Thoracic aorta (tissue), 2 donors: ENCODE data around the gene CREBRF. TPM values are rescaled to one million over a fixed set of nuclear protein-coding genes. Genes with fewer than 3 reads are reported as not detected.
"Not testable (repeated sequence)": the region's sequence is repeated elsewhere in the genome, so short reads cannot be mapped to it uniquely, and the experiment has no call there.

Source experiments
- ATAC-seq: fragments of 150-250 bp; one replicate; pipeline ENCODE4 v1.8.0; 2017; ENCODE audit warnings: low read depth; ENCODE audit not compliant: insufficient number of reproducible peaks, low FRiP score
- DNase-seq: peaks from one replicate; pipeline ENCODE4 v3.0.0-alpha.2; 2020; ENCODE audit warnings: low spot score
- H3K27ac ChIP-seq, 2 donors: fragments of 200-600 bp; sonication (generic); 1 replicate in 1 of 2; 2 replicates in 1 of 2; pipeline ENCODE4 v1.5.1; 2016; ENCODE audit warnings: mild to moderate bottlenecking in 2 of 2, moderate library complexity in 2 of 2
- H3K27me3 ChIP-seq: fragments of 200-600 bp; sonication (generic); replicated peaks from 2 replicates; pipeline ENCODE4 v1.6.0; 2016; ENCODE audit warnings: mild to moderate bottlenecking; ENCODE audit not compliant: insufficient read depth
- H3K36me3 ChIP-seq: fragments of 200-600 bp; sonication (generic); one replicate; pipeline ENCODE4 v1.5.1; 2016
- H3K4me1 ChIP-seq, 2 donors: fragments of 200-600 bp; sonication (generic); 1 replicate in 1 of 2; 2 replicates in 1 of 2; pipeline versions ENCODE4 v1.5.1 to v1.6.0; 2016; ENCODE audit warnings: low read depth in 2 of 2, mild to moderate bottlenecking in 1 of 2; ENCODE audit not compliant: control insufficient read depth in 1 of 2
- H3K4me3 ChIP-seq: fragments of 200-600 bp; sonication (generic); 2 replicates; pipeline ENCODE4 v1.5.1; 2016; ENCODE audit warnings: mild to moderate bottlenecking
- H3K9me3 ChIP-seq: fragments of 200-600 bp; sonication (generic); 2 replicates; pipeline ENCODE4 v1.5.1; 2016
- total RNA-seq, 2 donors: library from RNA; depleted of rRNA; stranded (reverse); fragments of >200 nt; gene quantifications; one replicate each; pipeline versions ENCODE4 v1.1.0 to v1.2.3, GENCODE V29; 2016
- TF ChIP-seq, protein P1 (sequence below): fragments of 200-600 bp; sonication (generic); IDR thresholded peaks from one replicate; pipeline ENCODE4 v1.5.1; 2019; ENCODE audit warnings: antibody characterized with exemption

CREBRF gene
- total RNA-seq, 2 donors from 2014 or later, result 39.3 to 43.5 TPM

DNA sequence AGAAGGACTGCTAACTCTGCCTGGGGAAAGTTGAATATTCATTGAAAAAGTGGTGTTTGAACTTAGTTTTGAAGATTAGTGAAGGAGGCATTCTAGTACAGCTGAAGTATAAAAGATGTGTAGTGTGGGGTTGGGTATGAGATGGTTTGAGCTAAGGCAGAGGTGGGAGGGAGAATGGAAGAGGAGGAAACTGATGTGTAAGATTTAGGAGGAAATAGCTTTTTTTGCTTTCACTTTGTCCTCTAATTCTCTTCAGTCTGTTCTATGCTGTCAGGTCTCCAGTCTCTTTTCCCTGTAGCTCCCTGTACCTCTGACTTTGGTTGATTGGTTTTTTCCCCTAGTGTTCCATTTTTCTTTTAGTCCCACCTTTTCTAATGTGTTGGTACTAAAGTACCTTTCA is 9.0 kb downstream of the CREBRF start:
- Histone ChIP-seq H3K4me3 (no peak overlapping the region), H3K27ac (no peak overlapping the region), H3K27me3 (no peaks in the 10 kb centered on the region), H3K36me3 (no peaks in the 10 kb centered on the region), H3K9me3 (no peaks in the 10 kb centered on the region), H3K4me1 (peaks cover 3 to 54% of the 10 kb centered on the region in 2 donors)
- no peak for DNase-seq
- TF ChIP-seq, protein P1, sequence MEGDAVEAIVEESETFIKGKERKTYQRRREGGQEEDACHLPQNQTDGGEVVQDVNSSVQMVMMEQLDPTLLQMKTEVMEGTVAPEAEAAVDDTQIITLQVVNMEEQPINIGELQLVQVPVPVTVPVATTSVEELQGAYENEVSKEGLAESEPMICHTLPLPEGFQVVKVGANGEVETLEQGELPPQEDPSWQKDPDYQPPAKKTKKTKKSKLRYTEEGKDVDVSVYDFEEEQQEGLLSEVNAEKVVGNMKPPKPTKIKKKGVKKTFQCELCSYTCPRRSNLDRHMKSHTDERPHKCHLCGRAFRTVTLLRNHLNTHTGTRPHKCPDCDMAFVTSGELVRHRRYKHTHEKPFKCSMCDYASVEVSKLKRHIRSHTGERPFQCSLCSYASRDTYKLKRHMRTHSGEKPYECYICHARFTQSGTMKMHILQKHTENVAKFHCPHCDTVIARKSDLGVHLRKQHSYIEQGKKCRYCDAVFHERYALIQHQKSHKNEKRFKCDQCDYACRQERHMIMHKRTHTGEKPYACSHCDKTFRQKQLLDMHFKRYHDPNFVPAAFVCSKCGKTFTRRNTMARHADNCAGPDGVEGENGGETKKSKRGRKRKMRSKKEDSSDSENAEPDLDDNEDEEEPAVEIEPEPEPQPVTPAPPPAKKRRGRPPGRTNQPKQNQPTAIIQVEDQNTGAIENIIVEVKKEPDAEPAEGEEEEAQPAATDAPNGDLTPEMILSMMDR, result no peak
- ATAC-seq, result no peak

DNA sequence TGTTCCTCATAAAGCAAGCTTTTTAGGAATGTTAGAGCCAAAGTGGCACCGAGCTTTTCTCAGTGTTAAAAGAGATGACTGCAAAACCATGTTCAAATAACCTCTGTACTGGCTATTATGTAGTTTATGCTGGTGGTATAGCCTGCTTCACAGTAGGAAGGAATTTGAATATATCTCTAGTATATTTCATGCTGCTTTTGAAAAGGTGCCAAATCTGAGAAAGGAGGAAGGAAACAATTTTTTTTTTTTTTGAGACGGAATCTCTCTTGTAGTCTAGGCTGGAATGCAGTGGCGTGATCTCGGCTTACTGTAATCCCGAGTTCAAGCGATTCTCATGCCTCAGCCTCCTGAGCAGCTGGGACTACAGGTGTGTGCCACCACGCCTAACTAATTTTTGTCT is 13.5 kb downstream of the CREBRF start:
- no peaks in the 10 kb centered on the region for H3K9me3 ChIP-seq
- H3K4me1 ChIP-seq, result peaks cover 3 to 39% of the 10 kb centered on the region in 2 donors
- H3K36me3 ChIP-seq, result no peaks in the 10 kb centered on the region
- H3K4me3 ChIP-seq, result no peak overlapping the region
- DNase-seq, result no peak
- no peak overlapping the region for H3K27ac ChIP-seq
- ATAC-seq, result no peak
- TF ChIP-seq, protein P1, result no peak
- H3K27me3 ChIP-seq, result no peaks in the 10 kb centered on the region

DNA sequence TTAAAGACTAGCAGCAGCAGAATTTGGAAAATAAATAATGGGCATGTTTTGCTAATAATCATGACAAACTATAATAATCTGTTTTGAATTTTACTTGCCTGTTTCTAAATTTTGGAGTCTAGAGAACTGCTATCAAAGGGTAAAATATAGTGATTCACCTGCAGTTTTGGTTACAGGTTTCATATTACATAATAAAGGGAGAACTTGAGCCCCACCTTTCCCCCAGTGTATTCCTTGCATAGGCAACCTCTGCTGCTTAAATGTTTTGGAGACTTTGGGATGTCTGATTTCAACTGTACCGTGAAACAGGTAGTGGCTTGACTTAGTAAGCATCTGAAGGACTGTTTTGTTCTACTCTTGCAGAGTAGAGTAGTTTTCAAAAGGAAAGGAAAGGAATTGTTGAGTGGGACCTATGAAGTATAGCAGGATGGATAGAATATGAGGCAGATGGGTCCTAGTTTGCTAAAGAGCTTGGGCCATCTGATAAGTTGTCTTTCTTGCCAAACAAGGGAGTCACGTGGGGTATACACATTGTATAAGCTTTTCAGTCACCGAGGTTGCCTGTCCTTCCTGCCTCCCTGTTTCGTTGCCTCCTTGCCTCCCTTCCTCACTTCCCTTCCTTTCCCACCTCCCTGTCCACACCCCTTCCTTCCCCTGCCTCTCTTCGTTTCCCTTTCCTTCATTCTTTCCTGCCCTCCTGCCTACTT is 19.1 kb downstream of the CREBRF start:
- Histone ChIP-seq H3K36me3 (no peaks in the 10 kb centered on the region), H3K4me3 (no peak overlapping the region), H3K27ac (no peak overlapping the region), H3K4me1 (peaks cover 5 to 44% of the 10 kb centered on the region in 2 donors), H3K27me3 (no peaks in the 10 kb centered on the region), H3K9me3 (no peaks in the 10 kb centered on the region)
- no peak for ATAC-seq
- TF ChIP-seq, protein P1, result no peak
- no peak for DNase-seq

DNA sequence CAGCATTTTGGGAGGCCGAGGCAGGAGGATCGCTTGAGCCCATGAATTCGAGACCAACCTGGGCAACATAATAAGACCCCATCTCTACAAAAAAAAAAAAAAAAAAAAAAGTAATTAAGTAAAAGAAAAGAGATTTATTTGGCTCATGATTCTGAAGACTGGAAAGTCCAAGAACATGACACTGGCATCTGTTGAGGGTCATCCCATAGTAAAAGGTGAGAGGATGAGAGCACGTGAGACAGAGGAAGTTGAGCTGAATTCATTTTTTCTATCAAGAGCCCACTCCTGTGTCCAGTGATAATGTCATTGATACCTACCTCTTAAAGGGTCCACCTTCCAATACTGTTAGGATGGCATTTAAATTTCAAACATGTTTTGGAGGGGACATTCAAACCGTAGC is 19.8 kb downstream of the CREBRF start:
- no peak for ATAC-seq
- TF ChIP-seq, protein P1, result no peak
- no peaks in the 10 kb centered on the region for H3K9me3 ChIP-seq

DNA sequence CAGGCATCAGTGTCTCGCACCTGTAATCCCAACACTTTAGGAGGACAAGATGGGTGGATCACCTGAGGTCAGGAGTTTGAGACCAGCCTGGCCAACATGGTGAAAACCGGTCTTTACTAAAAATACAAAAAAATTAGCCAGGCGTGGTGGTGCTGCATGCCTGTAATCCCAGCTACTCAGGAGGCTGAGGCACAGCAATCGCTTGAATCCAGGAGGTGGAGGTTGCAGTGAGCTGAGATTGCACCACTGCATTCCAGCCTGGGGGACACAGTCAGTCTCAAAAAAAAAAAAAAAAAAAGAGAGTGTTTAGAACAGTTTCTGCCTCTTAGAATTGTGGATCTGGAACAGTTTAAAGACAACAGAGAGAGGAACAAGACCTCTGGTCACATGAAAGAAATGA is 20.3 kb downstream of the CREBRF start:
- H3K4me1 ChIP-seq, result peaks cover 5 to 39% of the 10 kb centered on the region in 2 donors
- H3K9me3 ChIP-seq, H3K27ac ChIP-seq, ATAC-seq, DNase-seq, H3K36me3 ChIP-seq, H3K4me3 ChIP-seq, H3K27me3 ChIP-seq: not testable (repeated sequence)

More for the DNA sequence above, 19.8 kb downstream of the CREBRF start:
- H3K27me3 ChIP-seq, result no peaks in the 10 kb centered on the region
- H3K4me3 ChIP-seq, result no peak overlapping the region
- H3K27ac ChIP-seq, result no peak overlapping the region
- H3K4me1 ChIP-seq, result peaks cover 5 to 39% of the 10 kb centered on the region in 2 donors
- H3K36me3 ChIP-seq, result no peaks in the 10 kb centered on the region
- no peak for DNase-seq

DNA sequence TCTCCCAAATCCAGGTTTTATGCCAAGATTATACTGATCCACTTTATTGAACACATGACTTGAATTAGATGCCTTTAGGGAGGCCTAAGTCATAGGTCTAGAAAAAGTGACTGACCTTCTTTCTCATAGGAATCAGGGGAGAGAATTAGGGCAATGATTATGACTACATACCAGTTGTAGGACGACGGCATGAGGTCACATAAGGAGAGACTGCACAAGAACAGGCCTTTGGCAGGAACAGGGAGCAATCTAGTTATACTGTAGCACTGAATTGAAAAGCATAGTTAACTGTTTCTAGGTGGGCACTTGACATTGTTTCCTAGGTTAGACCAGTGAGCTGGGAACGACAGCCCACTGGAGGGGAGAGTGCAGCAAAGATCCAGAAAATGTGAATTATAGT is 22.7 kb downstream of the CREBRF start:
- no peak overlapping the region for H3K4me3 ChIP-seq
- H3K27me3 ChIP-seq, result no peaks in the 10 kb centered on the region
- no peak overlapping the region for H3K27ac ChIP-seq
- TF ChIP-seq, protein P1, result no peak
- DNase-seq (no peak), ATAC-seq (no peak)
- H3K9me3 ChIP-seq, result no peaks in the 10 kb centered on the region
- H3K36me3 ChIP-seq, result peaks cover 7% of the 10 kb centered on the region
- peaks cover 5 to 32% of the 10 kb centered on the region in 2 donors for H3K4me1 ChIP-seq
